Stimulated activated CD4-positive, alpha-beta T cell treated with anti-CD3 and anti-CD28 coated beads, Interleukin-2, amount 100 ng/mL, for 4 hours (primary cell): Measurements from ENCODE around the gene NEU3.
"Not testable (repeated sequence)": the region's sequence is repeated elsewhere in the genome, so short reads cannot be mapped to it uniquely, and the experiment has no call there.

Experiments used
- DNase-seq: peaks from one replicate; pipeline ENCODE4 v3.0.0-alpha.2; 2020; ENCODE audit warnings: low read depth

The NEU3 gene

GRCh38 chr11:75029836-75030631 lies 41.3 kb downstream of the NEU3 start:
- DNase-seq = no peak

GRCh38 chr11:75031224-75031753 lies 42.6 kb downstream of the NEU3 start:
- no peak for DNase-seq

GRCh38 chr11:75031771-75032549 lies 43.2 kb downstream of the NEU3 start:
- peak; percentile 46 for DNase-seq

GRCh38 chr11:75032550-75032935 lies 43.8 kb downstream of the NEU3 start:
- DNase-seq = no peak

GRCh38 chr11:75033916-75034315 lies 45.2 kb downstream of the NEU3 start:
- DNase-seq = no peak

- DNase-seq = no peak
Measured at GRCh38 chr11:75035256-75035655, 46.5 kb downstream of the NEU3 start.

GRCh38 chr11:75035911-75036565 lies 47.3 kb downstream of the NEU3 start:
- DNase-seq = no peak

GRCh38 chr11:75040167-75040770 lies 51.5 kb downstream of the NEU3 start:
- no peak for DNase-seq

- no peak for DNase-seq
Measured at GRCh38 chr11:75041263-75041662, 52.5 kb downstream of the NEU3 start.

GRCh38 chr11:75041821-75042220 lies 53.1 kb downstream of the NEU3 start:
- not testable (repeated sequence) for DNase-seq

- DNase-seq = not testable (repeated sequence)
Measured at GRCh38 chr11:75044381-75045170, 55.8 kb downstream of the NEU3 start.

- DNase-seq = not testable (repeated sequence)
Measured at GRCh38 chr11:75046668-75047067, 57.9 kb downstream of the NEU3 start.

- no peak for DNase-seq
Measured at GRCh38 chr11:75047191-75047590, 58.5 kb downstream of the NEU3 start.

- not testable (repeated sequence) for DNase-seq
Measured at GRCh38 chr11:75049501-75050266, 61.0 kb downstream of the NEU3 start.

- no peak for DNase-seq
Measured at GRCh38 chr11:75050516-75050915, 61.8 kb downstream of the NEU3 start.

- DNase-seq = no peak
Measured at GRCh38 chr11:75051043-75051442, 62.3 kb downstream of the NEU3 start.

- DNase-seq = no peak
Measured at GRCh38 chr11:75052457-75052856, 63.7 kb downstream of the NEU3 start.

GRCh38 chr11:75055511-75055910 lies 66.8 kb downstream of the NEU3 start:
- no peak for DNase-seq

GRCh38 chr11:75056814-75057213 lies 68.1 kb downstream of the NEU3 start:
- no peak for DNase-seq

- DNase-seq = no peak
Measured at GRCh38 chr11:75059299-75059698, 70.6 kb downstream of the NEU3 start.
